Measurements from ENCODE around the gene VWA5B1.

VWA5B1 gene

GRCh38 chr1:20350421-20350820 lies 59.7 kb downstream of the VWA5B1 start:
- DNase-seq: no peak

GRCh38 chr1:20351911-20352701 lies 61.4 kb downstream of the VWA5B1 start:
- no peak for DNase-seq

GRCh38 chr1:20353836-20354235 lies 63.2 kb downstream of the VWA5B1 start:
- no peak for DNase-seq

- no peak for DNase-seq
These were observed 63.9 kb downstream of the VWA5B1 start for GRCh38 chr1:20354610-20355009.

GRCh38 chr1:20355101-20355827 lies 64.6 kb downstream of the VWA5B1 start:
- DNase-seq: no peak

GRCh38 chr1:20355828-20356735 lies 65.4 kb downstream of the VWA5B1 start:
- DNase-seq: no peak

GRCh38 chr1:20356850-20357459 lies 66.3 kb downstream of the VWA5B1 start:
- DNase-seq: no peak

- DNase-seq: no peak
These were observed 67.1 kb downstream of the VWA5B1 start for GRCh38 chr1:20357796-20358195.

- no peak for DNase-seq
These were observed 68.1 kb downstream of the VWA5B1 start for GRCh38 chr1:20358761-20359263.

- no peak for DNase-seq
These were observed 69.0 kb downstream of the VWA5B1 start for GRCh38 chr1:20359451-20360330.

GRCh38 chr1:20361401-20361800 lies 70.7 kb downstream of the VWA5B1 start:
- DNase-seq: no peak

GRCh38 chr1:20361805-20362381 lies 71.2 kb downstream of the VWA5B1 start:
- DNase-seq: peak in 1 of 2 donors; percentile 12

- DNase-seq: no peak
These were observed 72.2 kb downstream of the VWA5B1 start for GRCh38 chr1:20362856-20363255.

- no peak for DNase-seq
These were observed 74.9 kb downstream of the VWA5B1 start for GRCh38 chr1:20365421-20366055.

GRCh38 chr1:20366056-20366462 lies 75.4 kb downstream of the VWA5B1 start:
- no peak for DNase-seq

- no peak for DNase-seq
These were observed 75.9 kb downstream of the VWA5B1 start for GRCh38 chr1:20366463-20367115.

GRCh38 chr1:20367116-20367585 lies 76.5 kb downstream of the VWA5B1 start:
- DNase-seq: no peak

- no peak for DNase-seq
These were observed 77.0 kb downstream of the VWA5B1 start for GRCh38 chr1:20367626-20368025.

GRCh38 chr1:20368866-20369470 lies 78.3 kb downstream of the VWA5B1 start:
- DNase-seq: no peak

Data from CD4-positive, alpha-beta T cell treated with Interferon alpha-2 for 1 hour (primary cell).